ENCODE data around the gene FCRL4.

- TF ChIP-seq CTCF (IDR thresholded peaks at IDR 0.05) (no peak), POLR2A (IDR thresholded peaks at IDR 0.05) (no peak)
Observed at GRCh38 chr1:157539568-157539967, 58.3 kb downstream of the FCRL4 start.

Data from Peyer's patch (tissue), 4 donors.